Mesendoderm (in vitro differentiated cells): ENCODE data around the gene KEAP1.
A peak's percentile ranks its signal among the peaks of the same experiment; 100 is the strongest.

Source experiments
- DNase-seq: peaks from one replicate; pipeline ENCODE4 v3.0.0; 2013
- H2AK5ac ChIP-seq: 2 replicates; pipeline ENCODE4 v1.6.1; 2013; ENCODE audit warnings: low read length, inconsistent platforms
- H2BK120ac ChIP-seq: 2 replicates; pipeline ENCODE4 v1.6.1; 2013; ENCODE audit warnings: low read depth, mild to moderate bottlenecking, low read length, moderate library complexity, mixed read lengths
- H2BK15ac ChIP-seq: replicated peaks from 2 replicates; pipeline ENCODE4 v1.6.1; 2013; ENCODE audit warnings: low read depth, mild to moderate bottlenecking, moderate library complexity
- H2BK5ac ChIP-seq: 2 replicates; pipeline ENCODE4 v1.6.1; 2013; ENCODE audit warnings: low read length, inconsistent platforms
- H3K18ac ChIP-seq: 2 replicates; pipeline ENCODE4 v1.6.1; 2013; ENCODE audit warnings: mild to moderate bottlenecking, low read length, mixed read lengths
- H3K23ac ChIP-seq: one replicate; pipeline ENCODE4 v1.6.1; 2013; ENCODE audit warnings: low read length
- H3K27ac ChIP-seq: 2 replicates; pipeline ENCODE4 v1.5.1; 2013; ENCODE audit warnings: low read depth, mild to moderate bottlenecking, inconsistent platforms, low read length, moderate library complexity
- H3K27me3 ChIP-seq: 2 replicates; pipeline ENCODE4 v1.6.1; 2013; ENCODE audit warnings: low read length, control low read depth, mild to moderate bottlenecking, inconsistent platforms; ENCODE audit not compliant: insufficient read depth, poor library complexity
- H3K36me3 ChIP-seq: 2 replicates; pipeline ENCODE4 v1.6.1; 2013; ENCODE audit warnings: low read length, inconsistent platforms; ENCODE audit not compliant: control insufficient read depth, insufficient read depth
- H3K4ac ChIP-seq: one replicate; pipeline ENCODE4 v1.6.1; 2013; ENCODE audit warnings: low read depth, mild to moderate bottlenecking, low read length, moderate library complexity
- H3K4me1 ChIP-seq: 2 replicates; pipeline ENCODE4 v1.6.1; 2013; ENCODE audit warnings: low read depth, low read length, inconsistent platforms; ENCODE audit not compliant: control insufficient read depth
- H3K4me2 ChIP-seq: 2 replicates; pipeline ENCODE4 v1.6.1; 2013; ENCODE audit warnings: low read length
- H3K4me3 ChIP-seq: 2 replicates; pipeline ENCODE4 v1.5.1; 2013; ENCODE audit warnings: mild to moderate bottlenecking, low read length
- H3K56ac ChIP-seq: one replicate; pipeline ENCODE4 v1.6.1; 2013; ENCODE audit warnings: low read length
- H3K79me1 ChIP-seq: 2 replicates; pipeline ENCODE4 v1.6.1; 2013; ENCODE audit warnings: low read length, inconsistent platforms
- H3K79me2 ChIP-seq: 2 replicates; pipeline ENCODE4 v1.6.1; 2013; ENCODE audit warnings: mild to moderate bottlenecking, low read length; ENCODE audit not compliant: control insufficient read depth, insufficient read depth
- H3K9ac ChIP-seq: 2 replicates; pipeline ENCODE4 v1.6.1; 2013; ENCODE audit warnings: low read length, inconsistent platforms
- H4K5ac ChIP-seq: one replicate; pipeline ENCODE4 v1.6.1; 2013; ENCODE audit warnings: low read length
- H4K8ac ChIP-seq: one replicate; pipeline ENCODE4 v1.6.1; 2013; ENCODE audit warnings: low read depth, mild to moderate bottlenecking, control low read depth, low read length, moderate library complexity
- WGBS: extraction: QIAGEN DNeasy Blood & Tissue Kit; methylation state at CpG from one replicate; pipeline ENCODE4 v1.1.7; 2013; ENCODE audit warnings: low lambda C conversion rate, missing lambda C conversion rate; ENCODE audit not compliant: insufficient coverage; ENCODE audit errors: extremely low coverage; 5-methylcytosine and 5-hydroxymethylcytosine counted together

KEAP1 gene

DNA sequence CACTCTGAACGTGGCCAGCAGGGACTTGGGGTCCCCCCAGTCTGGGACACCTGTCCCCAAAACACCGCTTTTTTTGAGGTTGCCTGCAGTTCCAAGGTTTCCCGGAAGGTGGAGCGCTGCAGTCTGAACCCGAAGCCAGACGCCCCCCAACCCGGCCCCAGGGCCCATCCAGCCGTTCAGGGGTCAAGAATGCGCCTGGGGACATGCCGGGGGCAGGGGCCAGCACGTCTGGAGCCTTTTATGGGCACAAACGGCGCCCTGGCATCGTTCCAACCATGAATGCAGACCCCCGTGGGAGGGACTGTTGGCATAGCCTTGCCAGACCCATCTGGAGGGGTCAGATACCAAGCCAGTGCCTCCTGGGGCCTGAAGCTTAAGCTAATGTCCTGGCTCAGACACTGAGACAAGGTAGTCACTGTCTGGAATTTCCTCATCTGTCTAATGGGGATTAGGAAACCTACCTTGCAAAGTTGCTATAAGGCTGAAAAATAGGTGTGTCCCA lies 7.2 kb upstream of the KEAP1 start:
- H3K27ac ChIP-seq = no peak overlapping the region
- no peak overlapping the region for H3K4me3 ChIP-seq
- DNase-seq = peak; percentile 46
- no peak overlapping the region for H4K8ac ChIP-seq
- H3K23ac ChIP-seq = no peak overlapping the region
- no peak overlapping the region for H3K4ac ChIP-seq
- WGBS = no CpG with 5 or more reads among the region's 15 CpGs
- H2BK120ac ChIP-seq = no peak overlapping the region
- H3K4me2 ChIP-seq = no peak overlapping the region
- H3K56ac ChIP-seq = peak overlapping the region; percentile 42
- no peak overlapping the region for H2AK5ac ChIP-seq
- no peaks in the 10 kb centered on the region for H3K36me3 ChIP-seq
- no peak overlapping the region for H3K9ac ChIP-seq
- no peaks in the 10 kb centered on the region for H3K79me1 ChIP-seq
- H3K18ac ChIP-seq = no peak overlapping the region
- H2BK15ac ChIP-seq = no peak overlapping the region
- no peaks in the 10 kb centered on the region for H3K79me2 ChIP-seq
- no peak overlapping the region for H4K5ac ChIP-seq
- H3K27me3 ChIP-seq = no peaks in the 10 kb centered on the region
- H2BK5ac ChIP-seq = no peak overlapping the region
- no peaks in the 10 kb centered on the region for H3K4me1 ChIP-seq

DNA sequence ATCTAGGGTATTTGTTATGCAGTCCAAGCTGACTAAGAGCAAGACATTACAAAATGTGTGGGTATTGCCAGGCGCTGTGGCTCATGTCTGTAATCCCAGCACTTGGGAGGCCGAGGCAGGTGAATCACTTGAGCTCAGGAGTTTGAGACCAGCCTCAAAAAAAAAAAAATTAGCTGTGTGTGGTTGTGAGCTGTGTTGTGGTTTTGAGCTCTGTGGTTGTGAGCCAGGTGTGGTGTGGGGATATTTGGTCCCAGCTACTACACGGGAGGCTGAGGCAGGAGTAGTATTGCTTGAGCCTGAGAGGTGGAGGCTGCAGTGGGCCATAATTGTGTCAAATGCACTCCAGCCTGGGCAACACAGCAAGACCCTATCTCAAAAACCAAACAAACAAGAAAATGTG lies 5.6 kb upstream of the KEAP1 start:
- H2BK15ac ChIP-seq = no peak overlapping the region
- no peak overlapping the region for H2AK5ac ChIP-seq
- H3K79me1 ChIP-seq = no peaks in the 10 kb centered on the region
- no peak overlapping the region for H3K23ac ChIP-seq
- no peak overlapping the region for H3K4me2 ChIP-seq
- no peak overlapping the region for H4K8ac ChIP-seq
- H3K27me3 ChIP-seq = no peaks in the 10 kb centered on the region
- H3K4me3 ChIP-seq = no peak overlapping the region
- no peak overlapping the region for H2BK120ac ChIP-seq
- no peak for DNase-seq
- H3K56ac ChIP-seq = no peak overlapping the region
- H3K79me2 ChIP-seq = no peaks in the 10 kb centered on the region
- no CpG with 5 or more reads among the region's 3 CpGs for WGBS
- no peak overlapping the region for H2BK5ac ChIP-seq
- H3K36me3 ChIP-seq = no peaks in the 10 kb centered on the region
- H3K18ac ChIP-seq = no peak overlapping the region
- no peak overlapping the region for H3K4ac ChIP-seq
- no peaks in the 10 kb centered on the region for H3K4me1 ChIP-seq
- no peak overlapping the region for H4K5ac ChIP-seq
- H3K27ac ChIP-seq = no peak overlapping the region
- H3K9ac ChIP-seq = no peak overlapping the region

- Histone ChIP-seq H2AK5ac (no peak overlapping the region), H3K27ac (no peak overlapping the region), H3K9ac (no peak overlapping the region), H2BK5ac (no peak overlapping the region), H3K4me1 (no peaks in the 10 kb centered on the region), H4K5ac (no peak overlapping the region), H3K4me2 (no peak overlapping the region), H3K36me3 (no peaks in the 10 kb centered on the region), H3K27me3 (no peaks in the 10 kb centered on the region), H2BK120ac (no peak overlapping the region), H3K23ac (no peak overlapping the region), H3K18ac (no peak overlapping the region), H3K4ac (no peak overlapping the region), H3K79me1 (no peaks in the 10 kb centered on the region), H3K56ac (no peak overlapping the region), H4K8ac (no peak overlapping the region), H3K4me3 (no peak overlapping the region), H2BK15ac (no peak overlapping the region), H3K79me2 (no peaks in the 10 kb centered on the region)
- no CpG with 5 or more reads among the region's 16 CpGs for WGBS
- DNase-seq = no peak
Measured at GRCh38 chr19:10508036-10508435, 4.9 kb upstream of the KEAP1 start.

GRCh38 chr19:10505583-10506229 lies 2.5 kb upstream of the KEAP1 start:
- no peak overlapping the region for H3K56ac ChIP-seq
- H2AK5ac ChIP-seq = no peak overlapping the region
- no peaks in the 10 kb centered on the region for H3K36me3 ChIP-seq
- H3K79me1 ChIP-seq = peaks cover 6% of the 10 kb centered on the region
- no peak overlapping the region for H4K8ac ChIP-seq
- no peak overlapping the region for H3K4ac ChIP-seq
- no peak overlapping the region for H2BK120ac ChIP-seq
- no peak overlapping the region for H2BK5ac ChIP-seq
- no peaks in the 10 kb centered on the region for H3K27me3 ChIP-seq
- no peak overlapping the region for H2BK15ac ChIP-seq
- H3K9ac ChIP-seq = no peak overlapping the region
- peaks cover 3% of the 10 kb centered on the region for H3K4me1 ChIP-seq
- H3K18ac ChIP-seq = no peak overlapping the region
- peaks cover 13% of the 10 kb centered on the region for H3K79me2 ChIP-seq
- no CpG with 5 or more reads among the region's 17 CpGs for WGBS
- no peak overlapping the region for H3K27ac ChIP-seq
- no peak overlapping the region for H3K4me2 ChIP-seq
- H3K23ac ChIP-seq = no peak overlapping the region
- H4K5ac ChIP-seq = no peak overlapping the region
- peak; percentile 83 for DNase-seq
- H3K4me3 ChIP-seq = no peak overlapping the region

DNA sequence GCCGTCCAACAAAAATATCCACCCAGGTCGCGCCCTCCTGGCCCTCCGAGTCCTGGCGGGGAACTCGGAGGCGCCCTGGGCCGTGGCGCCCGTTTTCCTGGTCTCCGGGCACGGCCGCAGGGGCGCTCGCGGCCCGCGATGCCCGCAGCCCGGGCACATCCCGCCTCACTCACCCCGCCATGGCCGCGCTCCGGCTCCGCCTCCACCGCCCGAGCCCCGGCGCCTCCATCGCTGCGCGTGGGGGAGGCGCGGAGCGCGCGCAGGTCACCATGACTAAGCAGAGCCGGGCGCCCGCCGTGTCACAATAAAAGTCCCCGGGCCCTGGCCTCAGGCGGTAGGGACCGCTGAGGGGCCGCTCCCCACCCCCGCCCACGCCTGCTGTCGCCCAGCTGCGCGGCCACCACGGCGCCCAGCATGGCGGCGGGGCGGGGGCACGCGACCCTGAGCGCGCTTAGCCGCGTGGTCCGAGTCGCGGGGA lies 593 bp downstream of the KEAP1 start:
- Histone ChIP-seq H4K5ac (no peak overlapping the region), H3K27ac (peak overlapping the region; percentile 89), H3K9ac (peak overlapping the region; percentile 99), H3K4me1 (peaks cover 3% of the 10 kb centered on the region), H3K4me2 (peak overlapping the region; percentile 75), H3K27me3 (no peaks in the 10 kb centered on the region), H3K23ac (no peak overlapping the region), H3K79me1 (peaks cover 18% of the 10 kb centered on the region), H3K18ac (peak overlapping the region; percentile 99), H3K79me2 (peaks cover 24% of the 10 kb centered on the region), H4K8ac (peak overlapping the region; percentile 100), H2BK120ac (peak overlapping the region; percentile 99), H3K56ac (peak overlapping the region; percentile 99), H3K4me3 (peak overlapping the region; percentile 54), H2BK5ac (peak overlapping the region; percentile 75), H2AK5ac (no peak overlapping the region), H3K36me3 (peaks cover 7% of the 10 kb centered on the region), H3K4ac (peak overlapping the region; percentile 100), H2BK15ac (peak overlapping the region; percentile 94)
- DNase-seq = peak; percentile 94
- WGBS = no CpG with 5 or more reads among the region's 65 CpGs
